ENCODE data around the gene MRPL4.

GRCh38 chr19:10290357-10290875 lies 38.4 kb downstream of the MRPL4 start:
- TF ChIP-seq CTCF (IDR thresholded peaks at IDR 0.05; ENCODE audit: low read length): no peak
- TF ChIP-seq EZH2 (IDR thresholded peaks at IDR 0.05; ENCODE audit: borderline replicate concordance, low read length): no peak

Measured in OCI-LY1 (cell line).